HEK293T (cell line): ENCODE measurements around the gene BASP1.

Experiments
- FOXM1 ChIP-seq: fragments of 450-650 bp; IDR thresholded peaks from 2 replicates; pipeline ENCODE4 v1.6.1; 2017; ENCODE audit warnings: mild to moderate bottlenecking, borderline replicate concordance
- SP1 ChIP-seq: fragments of 450-650 bp; IDR thresholded peaks from 2 replicates; pipeline ENCODE4 v1.6.1; 2017

DNA sequence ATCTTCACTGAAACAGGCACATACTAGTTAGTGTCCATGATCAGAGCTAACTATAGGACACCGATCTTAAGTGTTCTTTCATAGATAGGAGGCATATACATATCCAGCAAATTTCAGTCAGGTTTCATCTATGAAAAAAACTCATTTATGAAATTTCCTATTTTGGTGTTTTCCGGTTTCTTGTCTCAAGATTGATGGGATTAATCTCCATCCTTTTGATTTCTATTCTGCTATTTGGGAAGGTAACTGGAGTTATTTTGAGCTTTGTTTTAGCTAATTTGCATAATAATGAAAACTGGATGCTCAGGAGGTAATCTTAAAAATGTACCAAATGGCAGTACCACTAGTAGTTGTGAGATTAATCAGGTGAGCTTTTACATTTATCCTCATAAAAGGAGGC lies 62.1 kb downstream of the BASP1 start:
- TF ChIP-seq SP1 (no peak), FOXM1 (no peak)
